PFSK-1 (cell line): ENCODE results near the gene DDOST.

ENCODE experiments used
- FOXP2 ChIP-seq: optimal IDR thresholded peaks from 2 replicates; pipeline ENCODE3; 2011; ENCODE audit warnings: borderline replicate concordance, control low read depth, inconsistent platforms; ENCODE audit not compliant: insufficient read depth; ENCODE audit errors: extremely low read length, extremely low read depth
- POLR2AphosphoS5 ChIP-seq: IDR thresholded peaks from 2 replicates; pipeline ENCODE4 v1.6.1; 2012; ENCODE audit warnings: low read depth, mild to moderate bottlenecking, control low read depth, low read length, moderate library complexity
- REST ChIP-seq, 2 experiments: IDR thresholded peaks; 2 replicates each; pipeline versions ENCODE4 v1.6.1 to v1.8.0; 2011 to 2012; ENCODE audit warnings: low read depth in 2 of 2, low read length in 2 of 2, control low read depth in 1 of 2, inconsistent platforms in 1 of 2, mild to moderate bottlenecking in 1 of 2, moderate library complexity in 1 of 2; ENCODE audit not compliant: insufficient read depth in 1 of 2
- SIN3A ChIP-seq: IDR thresholded peaks from 2 replicates; pipeline ENCODE4 v1.6.1; 2012; ENCODE audit warnings: mild to moderate bottlenecking, low read length, moderate library complexity, borderline replicate concordance; ENCODE audit not compliant: insufficient read depth
- TAF1 ChIP-seq: IDR thresholded peaks from 2 replicates; pipeline ENCODE4 v1.6.1; 2012; ENCODE audit warnings: low read length, control low read depth, borderline replicate concordance; ENCODE audit not compliant: insufficient read depth

The DDOST gene

GRCh38 chr1:20689645-20690056 is 28.5 kb upstream of the DDOST start:
- TF ChIP-seq SIN3A (no peak), FOXP2 (no peak), TAF1 (no peak), REST (IDR thresholded peaks at IDR 0.05; ENCODE audit: insufficient read depth in 1 of 2, low read depth in 2 of 2, low read length in 2 of 2) (no peak), POLR2AphosphoS5 (no peak)

GRCh38 chr1:20686883-20687725 is 25.9 kb upstream of the DDOST start:
- TF ChIP-seq POLR2AphosphoS5 = no peak
- TF ChIP-seq REST (IDR thresholded peaks at IDR 0.05; ENCODE audit: insufficient read depth in 1 of 2, low read depth in 2 of 2, low read length in 2 of 2) = no peak
- no peak for TF ChIP-seq FOXP2
- no peak for TF ChIP-seq SIN3A
- no peak for TF ChIP-seq TAF1

GRCh38 chr1:20685741-20686140 is 24.6 kb upstream of the DDOST start:
- TF ChIP-seq REST (IDR thresholded peaks at IDR 0.05; ENCODE audit: insufficient read depth in 1 of 2, low read depth in 2 of 2, low read length in 2 of 2) = no peak
- no peak for TF ChIP-seq SIN3A
- no peak for TF ChIP-seq TAF1
- no peak for TF ChIP-seq FOXP2
- no peak for TF ChIP-seq POLR2AphosphoS5

- TF ChIP-seq POLR2AphosphoS5 (no peak), TAF1 (no peak), SIN3A (no peak), REST (IDR thresholded peaks at IDR 0.05; ENCODE audit: insufficient read depth in 1 of 2, low read depth in 2 of 2, low read length in 2 of 2) (no peak), FOXP2 (no peak)
Observed at GRCh38 chr1:20685099-20685662, 24.0 kb upstream of the DDOST start.
